Activated T-cell treated with anti-CD3 and anti-CD28 coated beads, Interleukin-2, amount 50 U/mL, for 1 hour (primary cell): Measurements from ENCODE around the gene ZSCAN18.
"Not testable (repeated sequence)": the region's sequence is repeated elsewhere in the genome, so short reads cannot be mapped to it uniquely, and the experiment has no call there.

Source experiments
- DNase-seq: peaks from one replicate; pipeline ENCODE4 v3.0.0-alpha.2; 2020

ZSCAN18 gene

DNA sequence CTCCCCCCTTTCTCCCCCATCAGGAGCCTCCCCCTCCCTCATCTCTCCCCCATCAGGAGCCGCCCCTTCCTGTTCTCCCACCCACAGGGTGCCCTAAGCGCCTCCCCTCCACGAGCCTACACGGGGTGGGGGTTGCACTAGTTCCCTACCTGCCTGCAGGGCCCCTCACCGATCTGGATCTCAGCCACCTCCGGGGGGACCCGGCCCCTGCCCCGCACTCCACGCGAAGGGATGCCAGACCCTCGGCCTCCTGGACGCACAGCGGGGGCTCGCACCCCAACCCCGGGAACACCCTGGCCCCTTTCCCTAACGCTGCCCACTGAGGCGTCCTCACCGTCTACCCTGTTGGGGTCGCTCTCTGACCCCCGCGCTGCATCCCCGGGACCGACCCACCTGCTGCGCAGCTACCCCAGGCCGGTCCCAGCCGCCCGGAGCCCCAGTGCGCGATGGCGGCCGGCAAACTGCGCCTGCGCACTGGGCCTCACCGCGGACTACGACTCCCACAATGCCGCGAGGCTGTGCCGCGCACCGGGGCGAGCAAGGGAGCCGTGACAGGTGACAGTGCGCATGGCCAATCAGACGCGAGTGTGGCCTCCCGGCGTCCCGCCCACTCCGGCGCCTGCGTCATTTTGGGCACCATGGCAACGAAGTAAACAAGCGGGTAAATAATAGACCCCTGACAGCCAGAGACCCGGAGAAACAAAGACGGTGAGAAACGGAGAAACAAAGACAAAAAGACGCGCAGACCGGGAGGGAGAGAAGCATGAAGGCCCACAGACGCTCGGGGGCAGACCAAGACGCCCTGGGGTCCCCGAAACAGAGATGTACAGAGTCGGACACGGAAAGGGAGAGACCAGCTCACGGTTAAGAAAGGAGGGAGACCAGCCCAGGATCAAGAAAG, at the start of gene ZSCAN18:
Gene ZSCAN18 (minus strand): TSS at position 451 of the 901 bp plus-strand sequence. CDS start 7,964 bp downstream, outside the sequence.
- DNase-seq: peak; percentile 99

GRCh38 chr19:58147475-58147874, 49.4 kb upstream of the ZSCAN18 start:
- DNase-seq: not testable (repeated sequence)

- DNase-seq: no peak
Observed at GRCh38 chr19:58145849-58146248, 47.8 kb upstream of the ZSCAN18 start.

- DNase-seq: no peak
Observed at GRCh38 chr19:58134244-58134643, 36.2 kb upstream of the ZSCAN18 start.

DNA sequence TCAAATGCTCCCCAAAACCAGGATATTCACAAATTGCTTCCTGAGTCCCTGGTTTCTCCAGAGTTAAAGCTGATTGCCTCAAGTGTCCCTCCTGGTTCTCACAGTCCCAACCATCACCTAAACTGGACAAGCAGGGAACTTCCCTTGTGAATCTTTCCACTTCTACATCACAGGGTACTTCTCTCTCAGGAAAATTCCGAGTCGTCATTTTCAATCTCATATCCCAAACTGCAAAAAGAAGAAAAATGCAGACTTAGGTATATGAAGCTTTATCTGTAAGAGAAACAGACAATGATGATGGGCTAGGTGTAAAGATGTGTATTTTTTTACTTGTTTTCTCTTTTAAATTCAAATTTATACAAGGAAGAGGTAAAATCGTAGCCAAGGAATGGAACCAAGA, 31.3 kb upstream of the ZSCAN18 start:
- no peak for DNase-seq

GRCh38 chr19:58128041-58128685, 30.1 kb upstream of the ZSCAN18 start:
- DNase-seq: no peak

DNA sequence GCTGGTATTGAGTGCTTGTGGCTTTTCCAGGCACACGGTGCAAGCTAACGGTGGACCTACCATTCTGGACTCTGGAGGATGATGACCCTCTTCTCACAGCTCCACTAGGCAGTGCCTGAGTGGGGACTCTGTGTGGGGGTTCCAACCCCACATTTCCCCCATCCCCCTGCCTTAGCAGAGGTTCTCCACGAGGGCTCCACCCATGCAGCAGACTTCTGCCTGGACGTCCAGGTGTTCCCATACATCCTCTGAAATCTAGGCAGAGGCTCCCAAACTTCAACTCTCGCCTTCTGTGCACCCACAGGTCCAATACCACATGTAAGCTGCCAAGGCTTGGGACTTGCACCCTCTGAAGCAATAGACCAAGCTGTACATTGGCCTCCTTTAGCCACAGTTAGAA, 25.3 kb upstream of the ZSCAN18 start:
- DNase-seq: no peak

DNA sequence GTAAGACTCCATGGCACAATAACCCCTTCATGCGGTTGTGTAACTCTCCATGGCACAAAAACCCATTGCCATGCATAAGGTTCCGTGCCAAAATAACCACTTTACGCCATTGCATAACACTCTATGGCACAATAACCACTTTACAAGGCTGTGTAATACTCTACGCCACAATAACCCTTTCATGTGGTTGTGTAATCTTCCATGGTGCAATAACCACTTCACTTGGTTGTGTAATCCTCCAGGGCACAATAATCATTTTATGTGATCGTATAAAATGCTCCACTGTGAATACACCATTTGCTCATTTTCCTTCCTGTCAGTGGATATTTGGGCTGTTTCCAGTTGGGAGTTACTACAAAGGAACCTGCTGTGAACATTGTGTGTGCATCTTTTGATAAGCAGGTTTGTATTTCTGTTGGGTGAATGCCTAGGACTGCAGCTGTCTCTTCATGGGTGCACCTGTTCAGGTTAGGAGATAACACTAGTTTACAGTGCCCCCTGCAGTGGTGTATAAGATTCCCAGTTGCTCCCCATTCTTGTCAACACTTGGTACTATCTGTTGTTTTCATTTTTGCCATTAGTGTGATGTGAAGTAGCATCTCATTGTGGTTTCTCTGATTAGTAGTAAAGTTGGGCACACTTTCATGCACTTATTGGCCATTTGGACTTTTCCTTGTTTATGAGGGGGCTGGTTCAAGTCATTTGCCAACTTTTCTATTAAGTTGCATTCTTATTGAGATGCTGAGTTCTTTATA, 21.1 kb upstream of the ZSCAN18 start:
- no peak for DNase-seq

DNA sequence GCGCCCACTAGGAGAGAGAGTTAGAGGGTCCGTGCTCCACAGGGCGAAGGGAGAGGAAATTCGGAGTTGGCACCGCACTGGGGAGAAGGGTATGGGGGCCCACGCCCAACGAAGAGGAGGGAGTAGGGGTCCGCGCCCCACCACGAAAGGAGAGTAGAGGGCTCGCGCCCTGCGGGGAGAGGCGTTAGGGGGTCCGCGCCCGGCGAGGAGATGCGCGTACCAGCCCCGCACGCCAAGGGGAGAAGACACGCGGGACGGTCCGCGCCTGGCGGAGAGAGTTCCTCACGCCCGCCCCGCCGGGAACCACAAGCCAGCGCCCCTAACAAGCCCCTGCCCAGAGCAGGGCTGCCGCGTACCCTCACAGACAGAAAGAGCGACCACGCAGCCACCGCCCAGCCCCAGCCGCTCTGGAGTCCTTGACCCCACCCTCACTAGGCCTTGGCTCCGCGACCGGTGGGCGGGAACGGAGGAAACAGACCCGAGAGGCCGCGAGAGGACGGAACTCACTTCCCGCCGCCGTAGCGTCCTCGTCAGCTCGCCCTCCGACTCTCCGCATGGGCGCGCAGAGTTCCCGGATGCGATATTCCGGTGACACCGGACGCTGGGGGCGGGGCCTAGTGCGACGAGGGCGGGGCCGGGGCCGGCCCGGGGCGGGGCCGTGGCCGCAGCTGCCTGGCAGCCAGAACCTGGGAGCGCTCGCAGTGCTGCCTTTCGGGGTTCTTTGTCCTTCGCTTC, 20.0 kb upstream of the ZSCAN18 start:
- DNase-seq: no peak

DNA sequence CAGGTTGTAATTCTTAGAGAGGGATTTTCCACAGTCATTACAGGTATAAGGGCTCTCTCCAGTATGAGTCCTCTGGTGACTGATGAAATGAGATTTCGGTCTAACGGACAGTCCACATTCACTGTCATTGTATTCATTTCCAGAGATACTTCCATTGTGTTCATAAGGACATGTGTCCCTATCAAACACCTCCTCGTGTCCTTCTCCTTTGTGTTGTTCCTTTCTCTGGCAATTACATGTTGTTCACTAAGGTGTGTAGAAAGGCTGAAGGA, 10.5 kb upstream of the ZSCAN18 start:
- no peak for DNase-seq

- DNase-seq: no peak
Observed at GRCh38 chr19:58107778-58108545, 9.9 kb upstream of the ZSCAN18 start.

GRCh38 chr19:58098682-58098998, 609 bp upstream of the ZSCAN18 start:
- DNase-seq: no peak

GRCh38 chr19:58097349-58097748, 682 bp downstream of the ZSCAN18 start:
- no peak for DNase-seq

- no peak for DNase-seq
Observed at GRCh38 chr19:58096884-58097283, 1.1 kb downstream of the ZSCAN18 start.

- DNase-seq: no peak
Observed at GRCh38 chr19:58095328-58095727, 2.7 kb downstream of the ZSCAN18 start.

- DNase-seq: no peak
Observed at GRCh38 chr19:58093071-58093470, 5.0 kb downstream of the ZSCAN18 start.

DNA sequence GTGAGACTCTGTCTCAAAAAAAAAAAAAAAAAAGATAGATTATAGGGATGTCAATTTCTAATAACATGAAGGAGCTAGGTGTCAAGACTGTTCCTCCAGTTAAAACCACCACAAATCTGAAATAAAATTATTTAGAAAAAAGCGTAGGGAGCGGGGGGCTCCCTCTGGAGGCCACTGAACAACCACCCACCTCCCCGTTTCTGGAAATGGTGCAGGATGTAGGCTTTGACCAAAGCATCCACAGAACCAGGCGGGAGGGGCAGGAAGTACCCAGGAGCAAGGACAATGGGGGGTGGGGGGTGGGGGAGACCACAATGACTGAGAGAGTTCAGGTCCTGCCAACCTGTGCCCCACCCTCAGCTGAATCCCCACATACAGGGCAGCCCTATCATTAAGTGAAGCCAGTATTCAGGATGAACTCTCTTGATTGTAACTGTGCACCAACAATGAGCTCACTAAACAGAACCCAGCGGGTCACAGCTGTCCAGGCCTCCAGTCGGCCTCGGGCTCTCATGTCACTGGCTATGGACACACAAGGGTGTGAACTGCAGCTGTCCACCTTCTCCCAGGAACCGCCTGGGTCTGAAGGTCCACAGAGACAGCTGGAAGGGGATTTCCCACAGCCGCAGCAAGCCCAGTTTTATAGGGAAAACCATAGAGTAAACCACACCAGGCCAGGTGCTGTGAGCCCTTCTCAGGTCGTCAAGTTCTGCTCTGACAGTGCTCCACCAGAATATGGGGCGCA, 6.6 kb downstream of the ZSCAN18 start:
- DNase-seq: no peak

DNA sequence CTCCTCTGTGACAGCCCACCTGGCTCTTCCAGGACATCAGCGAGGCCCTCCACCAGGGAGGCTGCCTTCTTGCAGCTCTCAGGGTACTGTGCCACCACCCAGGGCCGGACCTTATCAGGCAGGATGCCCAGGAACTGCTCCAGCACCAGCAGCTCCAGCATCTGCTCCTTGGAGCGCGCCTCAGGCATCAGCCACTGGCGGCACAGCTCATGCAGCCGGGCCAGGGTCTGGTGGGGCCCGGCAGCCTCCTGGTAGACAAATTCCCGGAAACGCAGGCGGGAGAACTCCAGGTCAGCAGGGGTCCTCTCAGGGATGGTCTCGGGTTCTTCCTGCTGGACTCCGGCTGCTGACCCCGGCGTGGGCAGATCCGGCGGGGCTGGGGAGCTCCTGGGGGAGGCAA, 8.2 kb downstream of the ZSCAN18 start:
- no peak for DNase-seq

DNA sequence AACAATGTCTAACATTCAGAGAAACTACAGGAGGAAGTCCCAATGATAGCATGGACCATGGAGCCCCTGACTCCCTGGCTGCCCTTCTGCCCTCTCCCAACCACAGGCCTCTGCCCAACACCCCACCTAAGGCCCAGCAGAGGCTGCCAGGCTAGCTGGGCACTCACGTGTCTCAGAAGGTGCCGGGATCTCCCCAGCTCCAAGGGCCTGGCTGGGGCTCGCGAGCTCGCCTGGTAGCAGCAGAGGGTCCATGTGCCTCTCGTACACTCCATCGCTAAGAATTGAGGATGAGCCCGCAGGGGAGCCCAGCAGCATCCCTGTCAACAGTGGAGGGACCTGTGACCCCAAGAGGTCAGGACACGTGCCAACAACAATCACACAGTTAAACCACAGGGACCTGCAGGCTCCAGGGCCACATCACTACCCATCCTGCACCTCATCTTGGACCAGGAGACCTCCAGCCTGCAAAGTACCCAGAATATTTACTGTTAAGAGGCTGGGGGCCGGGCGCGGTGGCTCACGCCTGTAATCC, 9.4 kb downstream of the ZSCAN18 start:
- DNase-seq: no peak

DNA sequence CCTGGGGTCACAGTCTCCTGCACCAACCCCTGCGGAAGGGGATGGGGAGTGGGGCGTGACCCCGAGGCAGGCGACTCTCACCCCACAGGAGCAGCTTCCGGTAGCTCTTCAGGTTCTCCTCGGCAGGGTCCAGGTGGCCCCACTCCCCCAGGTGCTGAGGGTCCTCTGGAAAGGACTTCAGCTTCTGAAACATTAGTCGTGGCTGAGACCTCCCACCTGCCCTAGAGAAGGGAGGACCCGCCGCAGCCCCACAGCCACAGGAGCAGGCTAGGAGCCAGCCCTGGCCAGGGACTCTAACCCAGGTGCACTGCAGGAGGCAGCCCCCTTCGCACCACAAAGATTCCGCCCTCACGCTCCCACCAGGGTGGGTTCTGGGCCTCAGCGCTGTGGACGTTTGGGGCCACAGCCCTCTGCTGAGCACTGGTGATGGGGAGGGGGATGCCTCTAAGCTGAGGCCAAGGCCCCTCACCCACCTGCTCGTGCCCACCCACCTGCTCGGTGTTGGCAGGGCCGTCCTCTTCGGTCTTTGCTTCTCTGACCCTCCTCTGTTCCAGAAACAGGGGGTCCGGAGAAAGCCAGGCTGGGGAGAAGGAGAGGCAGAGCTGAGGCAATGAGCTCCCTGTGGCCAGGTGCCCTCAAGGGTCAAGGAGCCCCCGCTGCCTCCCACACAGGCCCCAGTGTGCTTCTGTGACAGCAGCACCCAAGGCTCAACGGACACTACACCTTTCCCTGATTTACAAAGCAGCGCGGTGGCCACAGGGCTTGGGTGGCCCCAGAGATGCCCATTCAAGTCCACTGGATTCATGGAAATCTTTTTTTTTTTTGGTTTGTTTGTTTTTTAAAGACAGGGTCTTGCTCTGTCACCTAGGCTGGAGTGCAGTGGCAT, 11.0 kb downstream of the ZSCAN18 start:
- DNase-seq: no peak
